CD14-positive monocyte (primary cell): ENCODE results near the gene JAG2. TPM values are rescaled to one million over a fixed set of nuclear protein-coding genes. Genes with fewer than 3 reads are reported as not detected.

Experiments used
- DNase-seq, 3 donors: peaks; one replicate each; pipeline ENCODE4 v3.0.0-alpha.2; 2011 to 2022
- H2AFZ ChIP-seq: 2 replicates; pipeline ENCODE4 v1.6.0; 2012; ENCODE audit warnings: mild to moderate bottlenecking, low read depth, low read length, inconsistent platforms; ENCODE audit not compliant: insufficient read depth, poor library complexity, severe bottlenecking
- H3K27ac ChIP-seq, 2 donors: 1 replicate in 1 of 2; 2 replicates in 1 of 2; pipeline ENCODE4 v1.5.1; 2012 to 2013; ENCODE audit warnings: low read length in 2 of 2, control low read depth in 1 of 2, inconsistent platforms in 1 of 2, low read depth in 1 of 2, mild to moderate bottlenecking in 1 of 2
- H3K27me3 ChIP-seq, 2 donors: one replicate each; pipeline versions ENCODE4 v1.6.0 to v1.6.1; 2011 to 2013; ENCODE audit warnings: low read length in 2 of 2; ENCODE audit not compliant: control insufficient read depth in 2 of 2, insufficient read depth in 2 of 2
- H3K36me3 ChIP-seq, 2 donors: replicated peaks in 1 of 2; 1 replicate in 1 of 2; 2 replicates in 1 of 2; pipeline versions ENCODE4 v1.5.1 to v1.6.1; 2012 to 2013; ENCODE audit warnings: low read length in 2 of 2, control low read depth in 1 of 2, inconsistent platforms in 1 of 2, mild to moderate bottlenecking in 1 of 2; ENCODE audit not compliant: insufficient read depth in 2 of 2, control insufficient read depth in 1 of 2
- H3K4me1 ChIP-seq, 2 donors: 1 replicate in 1 of 2; 2 replicates in 1 of 2; pipeline versions ENCODE4 v1.5.1 to v1.6.1; 2012 to 2013; ENCODE audit warnings: low read length in 2 of 2, control low read depth in 1 of 2, inconsistent platforms in 1 of 2, mild to moderate bottlenecking in 1 of 2, moderate library complexity in 1 of 2; ENCODE audit not compliant: insufficient read depth in 2 of 2, control insufficient read depth in 1 of 2
- H3K4me2 ChIP-seq: replicated peaks from 2 replicates; pipeline ENCODE3; 2012; ENCODE audit warnings: low read length, moderate library complexity, mild to moderate bottlenecking; ENCODE audit not compliant: poor library complexity, severe bottlenecking; ENCODE audit errors: extremely low read depth
- H3K4me3 ChIP-seq, 3 experiments: fragments of 200-600 bp in 1 of 3; sonication (generic) in 1 of 3; replicated peaks in 1 of 3; 1 replicate in 2 of 3; 2 replicates in 1 of 3; pipeline ENCODE4 v1.5.1; 2011 to 2013; ENCODE audit warnings: low read length in 3 of 3, mild to moderate bottlenecking in 3 of 3, control low read depth in 2 of 3, low read depth in 2 of 3, inconsistent platforms in 1 of 3, moderate library complexity in 1 of 3
- H3K79me2 ChIP-seq: 2 replicates; pipeline ENCODE4 v1.6.0; 2012; ENCODE audit warnings: mild to moderate bottlenecking, control low read depth, inconsistent platforms, low read length, moderate library complexity; ENCODE audit not compliant: insufficient read depth
- H3K9ac ChIP-seq: 2 replicates; pipeline ENCODE4 v1.6.0; 2017; ENCODE audit warnings: low read length, mild to moderate bottlenecking; ENCODE audit not compliant: insufficient read depth, poor library complexity, severe bottlenecking
- H3K9me3 ChIP-seq, 2 donors: replicated peaks in 1 of 2; 1 replicate in 1 of 2; 2 replicates in 1 of 2; pipeline versions ENCODE4 v1.5.1 to v1.6.1; 2012 to 2013; ENCODE audit warnings: low read length in 2 of 2, control low read depth in 1 of 2; ENCODE audit not compliant: control insufficient read depth in 1 of 2, insufficient read depth in 1 of 2
- H4K20me1 ChIP-seq: 2 replicates; pipeline ENCODE4 v1.6.0; 2012; ENCODE audit warnings: mild to moderate bottlenecking, low read length, control low read depth, moderate library complexity; ENCODE audit not compliant: insufficient read depth
- H3K27ac Mint-ChIP-seq, 7 donors: one replicate each; pipeline ENCODE4 v1.8.0; 2020; ENCODE audit warnings: mild to moderate bottlenecking in 7 of 7, mixed read lengths in 7 of 7, moderate library complexity in 6 of 7, inconsistent platforms in 2 of 7
- H3K27me3 Mint-ChIP-seq, 3 donors: one replicate each; pipeline ENCODE4 v1.8.0; 2021 to 2022; ENCODE audit warnings: low read depth in 3 of 3, mild to moderate bottlenecking in 3 of 3, mixed read lengths in 3 of 3, moderate library complexity in 3 of 3, inconsistent platforms in 1 of 3
- H3K36me3 Mint-ChIP-seq, 2 donors: one replicate each; pipeline ENCODE4 v1.8.0; 2020; ENCODE audit warnings: mixed read lengths in 2 of 2, inconsistent platforms in 1 of 2, mild to moderate bottlenecking in 1 of 2
- H3K4me1 Mint-ChIP-seq: one replicate; pipeline ENCODE4 v1.8.0; 2020; ENCODE audit warnings: mild to moderate bottlenecking, mixed read lengths
- H3K4me3 Mint-ChIP-seq, 2 donors: one replicate each; pipeline ENCODE4 v1.8.0; 2020; ENCODE audit warnings: mild to moderate bottlenecking in 2 of 2, mixed read lengths in 2 of 2, moderate library complexity in 1 of 2
- H3K9me3 Mint-ChIP-seq, 7 donors: one replicate each; pipeline ENCODE4 v1.8.0; 2020 to 2022; ENCODE audit warnings: mixed read lengths in 7 of 7, mild to moderate bottlenecking in 6 of 7, moderate library complexity in 6 of 7, inconsistent platforms in 2 of 7
- WGBS: methylation state at CpG from one replicate; pipeline ENCODE4 v1.1.5; 2013; ENCODE audit warnings: missing lambda C conversion rate; ENCODE audit not compliant: insufficient coverage; 5-methylcytosine and 5-hydroxymethylcytosine counted together
- intact Hi-C, 2 donors: fragments of 100-400 bp; cut with micrococcal nuclease; formaldehyde crosslinking; loops; one replicate each; pipeline versions ENCODE4 v1.15.0 to v1.15.1; 2023
- polyA plus RNA-seq, 3 donors: library from polyadenylated mRNA; depleted of rRNA in 1 of 3; unstranded in 2 of 3; stranded (reverse) in 1 of 3; fragments of 300-500 nt in 2 of 3; fragments of >200 nt in 1 of 3; fragmentation: Illumina TruSeq in 2 of 3; gene quantifications; 1 replicate in 2 of 3; 2 replicates in 1 of 3; pipeline ENCODE4 v1.2.3, GENCODE V29; 2012 to 2021
- TF ChIP-seq, protein P1 (sequence below): fragments of 200-600 bp; IDR thresholded peaks from one replicate; pipeline ENCODE4 v1.8.0; 2022; ENCODE audit warnings: antibody characterized with exemption, mild to moderate bottlenecking

Gene JAG2
- polyA plus RNA-seq, 3 donors: 1.2 TPM; not detected in 2

DNA sequence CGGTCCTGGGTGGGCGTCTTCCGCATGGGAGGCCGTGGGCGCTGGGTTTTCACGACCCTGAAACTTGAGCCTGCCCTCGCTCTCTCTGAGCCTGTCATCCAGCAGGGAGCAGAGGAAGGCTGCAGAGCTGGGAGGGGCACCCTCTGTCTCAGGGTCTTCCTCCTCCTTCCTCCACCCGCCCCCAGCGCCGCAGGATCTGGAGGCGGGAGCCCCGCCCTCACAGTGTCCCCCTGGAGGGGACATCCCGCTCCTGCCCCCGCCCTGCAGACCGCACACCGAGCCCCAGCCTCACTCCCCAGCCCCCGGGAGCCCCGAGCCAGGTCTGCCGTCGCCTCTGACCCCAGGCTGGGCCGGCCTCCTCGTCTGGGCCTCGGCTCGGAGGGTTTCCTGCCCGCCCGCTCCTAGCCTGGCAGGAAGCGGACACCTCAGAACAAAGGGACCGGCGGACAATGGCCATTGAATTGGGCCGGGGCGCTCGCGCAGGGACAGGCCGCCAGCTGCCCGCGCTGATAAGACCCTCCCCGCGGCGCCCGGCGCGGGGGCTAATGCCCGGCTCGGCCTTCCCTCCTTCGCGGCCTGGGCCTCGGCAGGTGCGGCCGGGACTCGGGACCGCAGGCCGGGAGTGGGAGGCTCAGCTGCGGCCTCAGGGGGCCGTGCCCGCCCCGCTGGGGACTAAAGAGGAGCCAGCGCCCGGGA, 27.8 kb upstream of the JAG2 start:
- H3K27me3 Mint-ChIP-seq: peaks cover 66 to 89% (median 67%) of the 10 kb centered on the region in 3 donors
- H3K9ac ChIP-seq: no peak overlapping the region
- H3K9me3 Mint-ChIP-seq: peaks cover 0 to 4% (median 0%) of the 10 kb centered on the region in 7 donors
- no peak overlapping the region for H3K27ac Mint-ChIP-seq
- WGBS: 2% methylated on average over 52 of the region's 58 CpGs
- intact Hi-C loops: no loop called here
- no peak overlapping the region for H3K27ac ChIP-seq
- H4K20me1 ChIP-seq: no peaks in the 10 kb centered on the region
- no peak overlapping the region for H2AFZ ChIP-seq
- peaks cover 19 to 86% of the 10 kb centered on the region in 2 donors for H3K27me3 ChIP-seq
- H3K4me1 Mint-ChIP-seq: peaks cover 11% of the 10 kb centered on the region
- H3K9me3 ChIP-seq: peaks cover 0 to 4% of the 10 kb centered on the region in 2 donors
- peaks cover 5 to 18% of the 10 kb centered on the region in 2 donors for H3K4me1 ChIP-seq
- TF ChIP-seq, protein P1, sequence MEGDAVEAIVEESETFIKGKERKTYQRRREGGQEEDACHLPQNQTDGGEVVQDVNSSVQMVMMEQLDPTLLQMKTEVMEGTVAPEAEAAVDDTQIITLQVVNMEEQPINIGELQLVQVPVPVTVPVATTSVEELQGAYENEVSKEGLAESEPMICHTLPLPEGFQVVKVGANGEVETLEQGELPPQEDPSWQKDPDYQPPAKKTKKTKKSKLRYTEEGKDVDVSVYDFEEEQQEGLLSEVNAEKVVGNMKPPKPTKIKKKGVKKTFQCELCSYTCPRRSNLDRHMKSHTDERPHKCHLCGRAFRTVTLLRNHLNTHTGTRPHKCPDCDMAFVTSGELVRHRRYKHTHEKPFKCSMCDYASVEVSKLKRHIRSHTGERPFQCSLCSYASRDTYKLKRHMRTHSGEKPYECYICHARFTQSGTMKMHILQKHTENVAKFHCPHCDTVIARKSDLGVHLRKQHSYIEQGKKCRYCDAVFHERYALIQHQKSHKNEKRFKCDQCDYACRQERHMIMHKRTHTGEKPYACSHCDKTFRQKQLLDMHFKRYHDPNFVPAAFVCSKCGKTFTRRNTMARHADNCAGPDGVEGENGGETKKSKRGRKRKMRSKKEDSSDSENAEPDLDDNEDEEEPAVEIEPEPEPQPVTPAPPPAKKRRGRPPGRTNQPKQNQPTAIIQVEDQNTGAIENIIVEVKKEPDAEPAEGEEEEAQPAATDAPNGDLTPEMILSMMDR: no peak
- H3K4me3 Mint-ChIP-seq: no peak overlapping the region
- no peaks in the 10 kb centered on the region for H3K36me3 Mint-ChIP-seq
- H3K4me3 ChIP-seq: no peak overlapping the region
- no peak overlapping the region for H3K4me2 ChIP-seq
- no peak for DNase-seq
- H3K79me2 ChIP-seq: no peaks in the 10 kb centered on the region
- no peaks in the 10 kb centered on the region for H3K36me3 ChIP-seq

DNA sequence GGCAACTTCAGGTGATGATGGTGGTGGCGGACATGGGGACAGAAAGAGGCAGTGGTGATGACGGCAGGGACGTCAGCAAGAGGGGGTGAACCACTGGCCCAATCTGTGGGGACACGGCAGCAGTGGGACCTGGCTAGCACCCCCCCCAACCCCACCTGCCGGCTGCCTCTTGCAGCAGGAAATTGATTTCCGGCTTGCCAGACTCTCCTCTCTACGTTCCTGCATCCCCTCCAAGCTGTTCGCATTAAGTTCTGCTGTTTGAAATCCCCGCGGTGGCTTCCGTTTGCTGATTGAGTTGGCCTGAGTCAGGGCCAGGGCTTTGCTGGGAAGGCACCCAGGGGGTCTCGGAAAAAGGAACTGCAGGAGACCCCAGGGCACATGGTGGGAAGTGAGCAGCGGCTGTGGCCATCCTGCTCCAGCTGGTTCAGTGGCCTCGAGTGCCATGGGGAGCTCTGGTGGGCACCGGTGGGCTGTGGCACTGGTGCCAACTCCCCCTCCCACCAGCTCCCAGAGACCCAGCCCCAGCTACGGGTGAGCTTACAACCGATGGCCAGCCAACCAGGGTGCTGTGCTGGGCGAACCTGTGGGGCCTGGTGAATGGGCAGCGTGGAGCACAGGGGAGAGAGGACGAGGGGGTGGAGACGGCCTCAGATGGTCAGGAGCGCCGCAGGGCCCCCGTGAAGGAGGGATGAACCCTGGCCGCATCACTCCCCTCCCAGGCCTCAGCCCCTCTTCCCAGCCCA, 27.1 kb upstream of the JAG2 start:
- Mint-ChIP-seq H3K4me1 (peaks cover 9% of the 10 kb centered on the region), H3K4me3 (peak overlapping the region in 1 of 2 donors; percentile 67), H3K27me3 (peaks cover 65 to 88% (median 65%) of the 10 kb centered on the region in 3 donors), H3K36me3 (no peaks in the 10 kb centered on the region), H3K9me3 (peaks cover 0 to 4% (median 0%) of the 10 kb centered on the region in 7 donors), H3K27ac (no peak overlapping the region)
- no peak overlapping the region for H3K9ac ChIP-seq
- H4K20me1 ChIP-seq: no peaks in the 10 kb centered on the region
- no peak overlapping the region for H3K4me3 ChIP-seq
- no peaks in the 10 kb centered on the region for H3K36me3 ChIP-seq
- H3K79me2 ChIP-seq: no peaks in the 10 kb centered on the region
- H3K9me3 ChIP-seq: peaks cover 0 to 4% of the 10 kb centered on the region in 2 donors
- no peak overlapping the region for H3K27ac ChIP-seq
- peaks cover 0 to 12% of the 10 kb centered on the region in 2 donors for H3K4me1 ChIP-seq
- H3K4me2 ChIP-seq: no peak overlapping the region
- no peak for DNase-seq
- no peak overlapping the region for H2AFZ ChIP-seq
- 12% methylated on average over 14 of the region's 25 CpGs for WGBS
- intact Hi-C loops: no loop called here
- TF ChIP-seq, protein P1: no peak
- H3K27me3 ChIP-seq: peaks cover 19 to 79% of the 10 kb centered on the region in 2 donors
